Fibroblast of mammary gland (primary cell): Measurements from ENCODE around the gene KRTAP5-3.
A peak's percentile ranks its signal among the peaks of the same experiment; 100 is the strongest.

Experiments used
- DNase-seq: peaks from one replicate; pipeline ENCODE4 v3.0.0-alpha.2; 2010; ENCODE audit warnings: low read depth
- H3K4me3 ChIP-seq: 2 replicates; pipeline ENCODE4 v1.5.1; 2011; ENCODE audit warnings: low read depth, mild to moderate bottlenecking, low read length, moderate library complexity; ENCODE audit not compliant: control insufficient read depth
- TF ChIP-seq, protein P1 (sequence below): conservative IDR thresholded peaks from 2 replicates; pipeline ENCODE4 v1.5.1; 2011; ENCODE audit warnings: low read depth, low read length, inconsistent platforms; ENCODE audit not compliant: control insufficient read depth, insufficient read depth

The KRTAP5-3 gene

DNA sequence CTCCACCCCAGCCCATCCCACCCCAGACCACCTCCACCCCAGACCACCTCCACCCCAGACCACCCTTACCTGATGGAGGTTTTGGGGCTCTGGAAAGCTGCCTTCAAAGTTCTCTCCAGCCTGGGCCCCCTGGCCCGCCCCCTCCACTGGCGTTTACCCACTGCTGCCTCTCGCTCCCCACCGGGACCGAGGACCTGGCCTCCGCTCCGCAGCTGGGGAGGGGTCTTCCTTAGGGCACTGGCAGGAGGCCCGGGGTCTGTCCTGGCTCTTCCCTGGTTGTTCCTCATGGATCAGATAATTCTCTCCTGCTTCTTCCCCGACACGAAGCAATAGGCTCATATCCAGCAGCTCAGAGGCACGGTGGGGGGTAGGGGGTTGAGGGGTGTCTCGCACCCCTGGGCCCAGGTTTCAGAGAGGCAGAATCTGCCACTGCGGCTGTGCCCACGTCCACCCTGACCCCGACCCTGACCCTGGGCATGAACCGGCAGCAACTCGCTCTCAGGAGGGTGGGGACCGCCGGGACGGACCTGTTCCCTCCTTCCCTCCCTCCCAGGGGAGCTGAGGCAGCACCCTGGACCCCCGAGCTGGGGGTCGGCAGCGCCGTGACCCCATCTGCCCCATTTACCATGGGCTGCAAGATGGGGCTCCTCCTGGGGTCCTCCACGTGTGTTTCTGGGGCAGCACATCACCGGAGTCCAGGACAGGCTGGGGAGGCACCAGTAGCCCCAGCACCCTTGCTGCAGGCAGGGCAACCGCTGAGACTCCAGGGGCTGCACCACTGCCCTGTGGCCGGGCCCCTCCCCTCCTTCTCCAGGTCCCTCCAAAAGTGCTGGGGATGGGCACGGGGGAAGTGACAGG lies 34.3 kb upstream of the KRTAP5-3 start:
- TF ChIP-seq, protein P1, sequence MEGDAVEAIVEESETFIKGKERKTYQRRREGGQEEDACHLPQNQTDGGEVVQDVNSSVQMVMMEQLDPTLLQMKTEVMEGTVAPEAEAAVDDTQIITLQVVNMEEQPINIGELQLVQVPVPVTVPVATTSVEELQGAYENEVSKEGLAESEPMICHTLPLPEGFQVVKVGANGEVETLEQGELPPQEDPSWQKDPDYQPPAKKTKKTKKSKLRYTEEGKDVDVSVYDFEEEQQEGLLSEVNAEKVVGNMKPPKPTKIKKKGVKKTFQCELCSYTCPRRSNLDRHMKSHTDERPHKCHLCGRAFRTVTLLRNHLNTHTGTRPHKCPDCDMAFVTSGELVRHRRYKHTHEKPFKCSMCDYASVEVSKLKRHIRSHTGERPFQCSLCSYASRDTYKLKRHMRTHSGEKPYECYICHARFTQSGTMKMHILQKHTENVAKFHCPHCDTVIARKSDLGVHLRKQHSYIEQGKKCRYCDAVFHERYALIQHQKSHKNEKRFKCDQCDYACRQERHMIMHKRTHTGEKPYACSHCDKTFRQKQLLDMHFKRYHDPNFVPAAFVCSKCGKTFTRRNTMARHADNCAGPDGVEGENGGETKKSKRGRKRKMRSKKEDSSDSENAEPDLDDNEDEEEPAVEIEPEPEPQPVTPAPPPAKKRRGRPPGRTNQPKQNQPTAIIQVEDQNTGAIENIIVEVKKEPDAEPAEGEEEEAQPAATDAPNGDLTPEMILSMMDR, result no peak
- no peak overlapping the region for H3K4me3 ChIP-seq
- DNase-seq, result no peak

DNA sequence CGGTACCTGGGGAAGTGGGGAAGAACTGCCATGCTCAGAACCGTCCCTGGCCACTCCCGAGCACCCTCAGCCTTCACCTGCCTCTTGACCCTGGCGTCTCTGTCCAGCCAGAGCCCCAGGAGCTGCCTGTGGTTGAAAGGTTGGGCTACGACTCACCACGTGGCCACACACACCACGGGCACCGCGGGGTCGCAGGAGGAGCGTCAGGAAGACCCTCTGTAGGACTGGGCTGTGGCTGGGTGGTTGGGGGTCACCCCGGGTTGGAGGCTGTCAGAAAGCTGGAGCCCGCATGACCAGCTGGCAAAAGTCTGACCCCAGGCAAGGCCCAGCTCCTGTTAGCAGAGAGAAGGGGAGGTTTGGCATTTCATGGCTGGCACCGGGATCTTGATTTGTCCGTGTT lies 32.8 kb upstream of the KRTAP5-3 start:
- no peak for DNase-seq
- TF ChIP-seq, protein P1, result no peak
- no peak overlapping the region for H3K4me3 ChIP-seq

DNA sequence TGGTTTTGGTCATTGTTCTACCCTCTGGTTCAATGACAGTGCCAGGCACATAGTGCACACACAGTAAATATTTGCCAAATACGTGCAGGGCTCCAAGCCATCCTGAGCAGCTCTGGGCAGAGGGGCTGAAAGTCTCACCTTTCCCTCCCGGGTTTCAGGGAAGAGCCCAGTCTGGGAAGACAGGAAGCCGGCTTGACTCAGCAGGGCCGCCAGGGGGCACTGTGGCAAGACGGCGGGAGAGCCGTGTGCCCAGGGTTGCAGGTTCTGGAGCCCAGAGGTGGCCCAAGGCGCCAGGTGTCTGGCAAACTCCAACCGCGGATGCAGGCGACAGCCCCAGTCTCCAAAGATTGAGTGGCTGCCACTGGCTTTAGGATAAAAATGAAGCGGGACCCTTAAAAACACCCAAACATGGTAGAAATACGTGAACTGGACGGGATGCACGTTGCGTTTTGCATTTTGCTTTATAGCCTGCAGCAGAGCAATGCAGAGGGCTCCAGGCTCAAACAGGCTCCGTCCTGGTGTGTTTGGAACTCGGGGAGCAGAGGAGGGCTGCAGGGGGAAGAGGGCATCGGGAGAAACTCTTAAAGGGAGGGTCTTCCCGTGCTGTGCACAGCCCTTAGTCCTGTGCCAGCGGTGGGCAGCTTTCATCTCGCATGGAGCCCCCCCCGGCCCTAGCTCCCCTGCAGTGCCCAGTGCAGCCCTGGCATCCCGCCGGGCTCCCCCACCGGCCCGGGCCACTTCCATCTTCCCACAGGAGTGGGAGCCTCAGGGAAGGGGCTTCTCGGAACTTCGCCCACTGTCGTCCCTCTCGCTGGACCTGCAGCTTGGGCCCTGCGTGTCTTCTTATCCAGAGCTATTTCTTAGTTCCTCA lies 32.0 kb upstream of the KRTAP5-3 start:
- TF ChIP-seq, protein P1, result peak; percentile 66
- no peak overlapping the region for H3K4me3 ChIP-seq
- peak; percentile 10 for DNase-seq

DNA sequence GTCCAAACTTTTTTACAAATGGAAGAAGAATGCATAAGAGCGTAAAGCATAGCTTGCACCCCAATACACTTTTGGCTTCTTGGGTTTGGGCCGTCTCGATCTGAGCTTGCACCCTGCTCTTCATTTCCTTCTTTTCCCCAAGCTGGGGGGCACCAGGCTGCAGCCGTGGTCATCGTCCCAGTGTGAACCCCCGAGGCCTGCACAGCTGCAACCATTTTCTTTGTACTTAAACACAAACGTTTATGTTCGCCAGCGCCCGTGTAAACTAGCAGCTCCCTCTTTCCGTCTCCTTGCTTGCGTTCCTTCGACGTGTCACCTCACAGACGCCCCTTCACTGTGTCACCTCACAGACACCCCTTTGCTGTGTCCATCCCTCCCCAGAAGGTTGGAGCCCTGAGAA lies 31.4 kb upstream of the KRTAP5-3 start:
- no peak for DNase-seq
- no peak overlapping the region for H3K4me3 ChIP-seq
- TF ChIP-seq, protein P1, result no peak

DNA sequence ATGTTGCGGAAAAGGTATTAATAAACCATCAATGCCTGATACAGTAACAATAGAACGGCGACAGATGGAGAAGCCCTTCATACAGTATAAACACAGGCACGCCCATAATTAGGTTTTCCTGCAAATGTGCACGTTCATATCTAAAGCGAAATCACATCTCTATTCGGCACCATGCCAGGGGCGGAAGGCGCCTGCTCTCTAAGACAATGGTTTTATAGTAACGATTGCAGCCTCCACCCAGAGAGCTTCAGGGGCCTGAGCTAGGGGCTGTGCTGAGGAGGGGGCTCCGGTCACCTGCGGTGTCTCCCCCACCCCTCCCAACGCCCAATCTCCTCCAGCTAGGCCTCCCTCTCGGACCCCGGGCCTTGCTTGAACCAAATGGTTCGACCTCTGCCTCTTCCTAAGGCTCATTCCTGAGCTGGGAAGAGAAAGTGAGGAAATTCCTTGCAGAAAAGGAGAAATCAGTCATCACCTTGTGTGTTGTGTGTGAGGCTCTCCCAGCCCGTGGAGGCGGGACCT lies 30.9 kb upstream of the KRTAP5-3 start:
- DNase-seq, result no peak
- no peak overlapping the region for H3K4me3 ChIP-seq
- TF ChIP-seq, protein P1, result no peak

DNA sequence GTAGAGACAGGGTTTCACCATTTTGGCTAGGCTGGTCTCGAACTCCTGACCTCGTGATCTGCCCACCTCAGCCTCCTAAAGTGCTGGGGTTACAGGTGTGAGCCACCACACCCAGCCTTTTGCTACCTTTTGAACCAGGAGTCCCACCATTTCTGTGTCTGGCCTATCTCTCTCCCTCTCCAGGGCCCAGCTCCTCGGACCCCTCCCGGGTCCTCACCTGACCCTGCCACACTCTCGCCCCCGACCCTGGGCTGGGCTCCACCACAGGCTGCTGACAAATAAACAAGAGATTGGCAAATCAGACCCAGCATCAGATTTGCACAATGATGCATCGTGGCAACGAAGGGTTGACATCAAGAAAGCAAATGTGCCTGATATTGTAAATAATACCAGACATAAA lies 30.1 kb upstream of the KRTAP5-3 start:
- TF ChIP-seq, protein P1, result no peak
- no peak for DNase-seq

More for the DNA sequence above, 30.1 kb upstream of the KRTAP5-3 start:
- H3K4me3 ChIP-seq, result no peak overlapping the region
